GM18526 (cell line): Measurements from ENCODE around the gene YY1.

Source experiments
- POLR2A ChIP-seq: IDR thresholded peaks from 3 replicates; pipeline ENCODE4 v1.6.1; 2011; ENCODE audit not compliant: insufficient read length; ENCODE audit errors: extremely low read depth

The YY1 gene

DNA sequence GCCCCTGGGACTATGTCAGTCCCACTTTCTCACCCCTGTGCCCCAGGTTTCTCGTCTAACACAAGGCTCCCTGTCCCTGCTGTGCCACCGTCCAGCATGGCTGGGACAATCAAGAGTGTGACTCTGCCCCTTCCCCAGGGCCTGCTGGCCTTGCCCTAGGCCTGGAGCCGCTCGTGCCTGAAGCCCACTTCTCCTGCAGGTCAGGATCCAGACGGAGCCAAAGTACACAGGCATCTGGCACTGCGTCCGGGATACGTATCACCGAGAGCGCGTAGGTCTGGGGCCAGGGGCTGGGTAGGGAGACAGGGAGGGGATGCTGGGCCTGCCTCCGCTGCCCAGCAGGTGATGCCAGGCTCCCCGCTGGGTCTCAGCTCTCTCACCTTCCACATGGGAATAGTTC, 87.0 kb downstream of the YY1 start:
- no peak for TF ChIP-seq POLR2A

DNA sequence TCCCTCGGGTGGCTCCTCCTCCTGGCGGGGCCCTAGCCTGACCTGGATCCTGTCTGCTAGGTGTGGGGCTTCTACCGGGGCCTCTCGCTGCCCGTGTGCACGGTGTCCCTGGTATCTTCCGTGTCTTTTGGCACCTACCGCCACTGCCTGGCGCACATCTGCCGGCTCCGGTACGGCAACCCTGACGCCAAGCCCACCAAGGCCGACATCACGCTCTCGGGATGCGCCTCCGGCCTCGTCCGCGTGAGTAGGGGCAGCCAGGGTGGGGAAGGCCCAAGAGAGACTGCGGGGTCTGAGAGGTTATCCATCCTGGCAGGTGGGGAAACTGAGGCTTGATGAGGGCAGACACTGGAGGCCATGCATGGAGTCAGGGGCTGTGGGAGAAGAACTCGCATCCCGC, 88.2 kb downstream of the YY1 start:
- TF ChIP-seq POLR2A = no peak

DNA sequence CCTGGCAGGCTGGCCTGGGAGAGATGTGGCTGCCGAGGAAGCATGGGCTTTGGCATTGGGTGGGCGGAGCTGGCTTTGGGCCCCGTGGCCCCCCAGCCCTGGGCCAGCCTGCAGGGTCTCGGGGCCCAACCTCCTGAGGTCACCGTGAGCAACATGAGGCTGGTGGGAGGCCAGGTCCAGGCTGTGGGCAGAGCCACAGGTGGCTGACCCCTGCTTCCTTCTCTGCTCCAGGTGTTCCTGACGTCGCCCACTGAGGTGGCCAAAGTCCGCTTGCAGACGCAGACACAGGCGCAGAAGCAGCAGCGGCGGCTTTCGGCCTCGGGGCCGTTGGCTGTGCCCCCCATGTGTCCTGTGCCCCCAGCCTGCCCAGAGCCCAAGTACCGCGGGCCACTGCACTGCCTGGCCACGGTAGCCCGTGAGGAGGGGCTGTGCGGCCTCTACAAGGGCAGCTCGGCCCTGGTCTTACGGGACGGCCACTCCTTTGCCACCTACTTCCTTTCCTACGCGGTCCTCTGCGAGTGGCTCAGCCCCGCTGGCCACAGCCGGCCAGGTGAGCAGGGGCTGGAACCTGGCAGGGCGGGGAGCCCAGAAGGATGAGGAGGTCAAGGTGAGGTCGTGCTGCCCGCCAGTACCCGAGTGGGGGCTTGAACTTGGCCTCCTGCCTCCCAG, 89.7 kb downstream of the YY1 start:
- no peak for TF ChIP-seq POLR2A

GRCh38 chr14:100329233-100330006, 90.5 kb downstream of the YY1 start:
- TF ChIP-seq POLR2A = no peak

DNA sequence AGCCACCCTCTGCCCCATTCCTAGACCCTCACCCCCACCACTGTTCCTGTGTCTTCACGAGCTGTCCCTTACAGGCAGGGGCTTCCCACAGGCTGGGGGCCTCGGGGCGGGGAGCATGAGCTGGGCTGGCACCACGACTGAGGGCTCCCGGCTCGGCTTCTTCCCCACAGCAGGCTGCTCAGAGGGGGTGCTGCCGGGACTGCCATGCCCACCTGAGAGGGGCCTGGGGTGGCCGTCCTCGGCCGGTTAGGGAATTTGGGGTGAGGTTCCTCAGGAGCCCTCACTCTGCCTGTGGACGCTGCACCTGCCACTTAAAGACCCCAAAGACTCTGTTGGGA, 91.0 kb downstream of the YY1 start:
- TF ChIP-seq POLR2A = no peak

DNA sequence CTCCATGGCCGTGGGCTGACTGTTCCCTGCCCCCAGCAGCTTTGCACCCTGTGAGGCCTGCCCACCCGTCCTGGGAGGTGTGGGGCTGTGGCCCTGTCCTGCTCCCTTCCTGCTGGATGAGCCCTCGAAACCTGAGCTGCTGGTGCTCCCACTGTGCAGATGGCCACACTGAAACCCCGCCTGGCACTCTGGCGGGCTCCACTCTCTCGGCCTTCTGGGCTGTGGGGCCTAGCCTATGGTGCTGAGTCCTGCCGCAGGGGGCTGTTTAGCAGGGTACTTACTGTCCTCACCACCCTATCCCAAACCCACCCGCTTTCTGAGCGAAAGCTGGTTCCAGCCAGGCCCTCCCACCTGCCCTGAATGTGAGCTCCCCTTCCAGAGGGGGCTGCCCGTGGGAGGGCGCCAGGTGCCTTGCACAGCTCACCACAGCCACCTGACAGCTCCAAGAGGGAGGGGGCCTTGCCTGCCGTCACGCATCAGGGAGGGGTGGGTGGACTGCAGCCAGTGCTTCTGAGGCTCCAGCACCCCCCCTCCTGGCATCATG, 91.5 kb downstream of the YY1 start:
- TF ChIP-seq POLR2A = no peak

DNA sequence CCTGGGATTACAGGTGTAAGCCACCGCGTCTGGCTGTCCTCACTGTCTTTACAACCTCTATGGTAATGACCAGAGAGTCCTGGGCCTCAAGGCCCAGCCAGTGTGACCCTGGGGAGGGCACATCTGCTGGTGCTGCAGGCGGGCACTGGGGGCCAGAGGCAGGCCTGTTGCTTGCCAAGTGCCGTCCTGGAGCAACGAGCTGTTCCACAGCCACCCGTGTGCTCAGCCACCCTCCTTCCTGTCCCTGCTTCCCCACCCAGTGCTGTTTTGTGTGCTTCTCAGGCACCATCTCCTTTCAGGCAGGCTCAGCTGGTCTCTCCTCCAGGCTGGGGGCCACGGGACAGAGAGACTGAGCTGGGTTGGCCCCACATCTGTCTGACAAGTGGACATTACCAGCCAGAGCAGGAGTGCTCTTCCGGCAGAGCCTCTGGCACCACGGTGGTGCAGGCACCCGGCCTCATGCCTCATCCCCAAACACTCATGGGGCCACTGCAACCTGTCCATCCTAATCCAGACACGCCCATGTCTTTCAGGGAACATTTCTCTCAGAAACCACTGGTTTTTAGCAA, 93.2 kb downstream of the YY1 start:
- no peak for TF ChIP-seq POLR2A
